ENCODE measurements around the gene LHX6.

- TF ChIP-seq, protein P1, sequence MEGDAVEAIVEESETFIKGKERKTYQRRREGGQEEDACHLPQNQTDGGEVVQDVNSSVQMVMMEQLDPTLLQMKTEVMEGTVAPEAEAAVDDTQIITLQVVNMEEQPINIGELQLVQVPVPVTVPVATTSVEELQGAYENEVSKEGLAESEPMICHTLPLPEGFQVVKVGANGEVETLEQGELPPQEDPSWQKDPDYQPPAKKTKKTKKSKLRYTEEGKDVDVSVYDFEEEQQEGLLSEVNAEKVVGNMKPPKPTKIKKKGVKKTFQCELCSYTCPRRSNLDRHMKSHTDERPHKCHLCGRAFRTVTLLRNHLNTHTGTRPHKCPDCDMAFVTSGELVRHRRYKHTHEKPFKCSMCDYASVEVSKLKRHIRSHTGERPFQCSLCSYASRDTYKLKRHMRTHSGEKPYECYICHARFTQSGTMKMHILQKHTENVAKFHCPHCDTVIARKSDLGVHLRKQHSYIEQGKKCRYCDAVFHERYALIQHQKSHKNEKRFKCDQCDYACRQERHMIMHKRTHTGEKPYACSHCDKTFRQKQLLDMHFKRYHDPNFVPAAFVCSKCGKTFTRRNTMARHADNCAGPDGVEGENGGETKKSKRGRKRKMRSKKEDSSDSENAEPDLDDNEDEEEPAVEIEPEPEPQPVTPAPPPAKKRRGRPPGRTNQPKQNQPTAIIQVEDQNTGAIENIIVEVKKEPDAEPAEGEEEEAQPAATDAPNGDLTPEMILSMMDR (conservative IDR thresholded peaks at IDR 0.05), result no peak
- TF ChIP-seq ZFX (IDR thresholded peaks at IDR 0.05), result no peak
Measured at GRCh38 chr9:122193651-122194050, 35.1 kb downstream of the LHX6 start.
